GM13976 (cell line): ENCODE data around the gene ETS1.

Experiments used
- DNase-seq: peaks from one replicate; pipeline ENCODE4 v3.0.0; 2012; ENCODE audit warnings: low spot score
- CTCF ChIP-seq: IDR thresholded peaks from 2 replicates; pipeline ENCODE4 v1.5.1; 2012; ENCODE audit warnings: borderline replicate concordance, mild to moderate bottlenecking; ENCODE audit not compliant: insufficient read depth; ENCODE audit errors: extremely low read depth, missing control alignments, control extremely low read depth
- in situ Hi-C: fragments of 300-500 bp; cut with MboI; formaldehyde crosslinking; loops from one replicate; pipeline ENCODE4 v1.12.0; 2022; ENCODE audit warnings: low sequenced_read_pairs, mixed read lengths, inconsistent platforms; ENCODE audit not compliant: unreplicated experiment

The ETS1 gene

GRCh38 chr11:128619540-128620308, 32.4 kb upstream of the ETS1 start:
- no peak for TF ChIP-seq CTCF
- in situ Hi-C loops: loop anchor here (10.0 kb wide), 1 partner anchor 95 kb away; no protein-coding TSS in a partner anchor
- DNase-seq: no peak

DNA sequence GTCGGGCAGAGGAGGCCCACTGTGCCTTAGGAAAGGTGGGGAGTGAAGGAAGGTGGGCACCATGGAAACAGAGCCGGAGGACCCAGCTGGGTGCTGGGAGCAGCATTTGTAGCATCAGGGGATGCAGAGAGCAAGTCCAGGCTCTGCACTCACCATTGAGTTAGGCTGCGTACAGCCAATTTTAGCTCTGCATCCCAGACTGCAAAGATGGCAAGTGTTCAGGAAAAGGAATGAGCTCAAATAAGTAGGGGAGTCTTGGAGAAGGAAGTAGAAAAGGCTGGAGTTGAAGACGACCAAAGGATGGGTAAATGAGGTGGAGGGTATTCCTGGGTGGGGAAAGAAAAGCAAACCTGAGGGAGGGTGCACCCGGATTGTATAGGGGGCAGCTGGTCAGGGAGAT, 31.6 kb upstream of the ETS1 start:
- in situ Hi-C loops: no loop called here
- DNase-seq: no peak
- no peak for TF ChIP-seq CTCF

DNA sequence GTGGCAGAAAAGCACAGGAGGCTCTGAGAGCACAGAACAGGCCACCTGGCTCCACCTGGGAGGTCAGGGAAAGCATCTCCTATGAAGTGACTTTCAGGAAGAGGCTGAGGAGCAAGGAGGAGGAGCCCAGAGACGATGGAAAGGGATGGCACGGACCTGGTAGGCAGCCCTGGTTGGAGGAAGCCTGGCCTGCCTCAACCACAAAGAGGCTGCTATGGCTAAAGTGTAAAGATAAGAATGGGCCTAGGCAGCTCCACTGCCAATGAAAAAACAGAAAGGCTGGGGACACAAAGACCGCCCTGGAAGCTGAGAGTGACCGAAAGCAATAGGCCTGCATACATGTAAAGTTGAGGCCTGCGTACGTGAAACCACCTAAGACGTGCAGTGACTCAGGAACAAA, 31.2 kb upstream of the ETS1 start:
- no peak for TF ChIP-seq CTCF
- in situ Hi-C loops: no loop called here
- DNase-seq: no peak

GRCh38 chr11:128616161-128616560, 28.8 kb upstream of the ETS1 start:
- no peak for TF ChIP-seq CTCF
- in situ Hi-C loops: no loop called here

DNA sequence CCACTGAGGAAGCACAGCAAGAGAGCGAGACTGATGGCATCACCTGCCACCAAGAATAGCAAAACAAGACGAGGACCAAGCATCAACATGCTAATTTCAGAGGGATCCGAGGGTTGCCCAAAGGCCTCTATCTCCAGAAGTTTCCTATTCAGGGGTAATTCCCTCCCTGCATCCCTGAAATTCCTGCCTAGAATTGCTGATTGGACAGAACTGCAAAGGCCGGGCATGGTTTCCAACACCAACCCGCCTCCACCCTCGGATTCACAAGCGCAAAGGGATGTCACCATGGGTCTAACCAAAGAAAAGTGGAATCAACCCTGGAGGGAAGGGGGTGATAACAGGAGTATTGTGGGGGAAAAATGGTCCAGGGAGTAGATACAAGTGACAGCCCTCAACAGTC, 28.3 kb upstream of the ETS1 start:
- no peak for DNase-seq
- in situ Hi-C loops: no loop called here
- TF ChIP-seq CTCF: no peak

More at GRCh38 chr11:128616161-128616560, 28.8 kb upstream of the ETS1 start:
- DNase-seq: no peak

DNA sequence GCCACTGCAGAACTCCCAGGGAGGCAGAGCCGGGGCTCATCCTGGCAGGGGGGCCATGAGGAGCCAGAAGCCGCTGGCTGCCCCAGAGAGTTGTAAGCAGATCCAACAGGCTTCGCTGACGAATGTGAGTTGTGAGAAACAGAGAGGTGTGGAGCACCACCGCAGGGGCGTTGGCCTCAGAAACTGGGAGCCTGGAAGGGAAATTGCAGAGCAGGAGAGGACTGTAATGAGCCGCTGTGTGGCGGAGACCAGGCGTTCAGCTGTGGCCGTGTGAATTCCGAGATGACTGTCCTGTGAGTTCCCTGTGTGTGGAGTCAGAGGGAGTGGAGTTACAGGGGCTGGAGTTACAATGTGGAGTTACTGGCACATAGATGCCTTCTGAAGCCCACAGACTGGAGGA, 27.7 kb upstream of the ETS1 start:
- no peak for TF ChIP-seq CTCF
- in situ Hi-C loops: no loop called here
- no peak for DNase-seq
